ENCODE measurements around the gene DNAJB7. TPM values are rescaled to one million over a fixed set of nuclear protein-coding genes. Genes with fewer than 3 reads are reported as not detected.

DNAJB7 gene
- total RNA-seq, 1 experiment from 2014 or later, result not detected

DNA sequence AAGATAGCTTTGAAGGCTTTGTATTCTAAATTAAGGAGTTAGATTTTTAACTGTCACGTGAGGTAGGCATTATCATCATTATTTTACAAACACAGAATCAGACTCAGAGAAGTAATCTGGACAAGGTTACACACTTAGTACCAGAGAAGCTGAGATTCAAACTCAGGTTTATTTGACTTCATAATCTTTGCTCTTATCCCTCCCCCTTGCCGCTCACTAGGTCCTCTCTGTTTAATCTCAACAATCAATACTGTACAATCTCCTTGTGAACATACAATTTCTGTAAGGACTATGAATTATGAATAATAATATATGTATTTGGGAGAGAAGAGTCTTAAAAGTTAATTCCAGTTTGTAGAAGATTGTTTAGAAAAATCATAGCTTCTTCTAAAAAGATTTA, 5.2 kb upstream of the DNAJB7 start:
- no CpG with 5 or more reads among the region's 2 CpGs for WGBS (ENCODE audit: extremely low coverage, insufficient read length, low lambda C conversion rate)
- Mint-ChIP-seq H3K36me3 (ENCODE audit: insufficient read depth in 1 of 3, low read depth in 3 of 3) (peaks cover 2 to 7% (median 5%) of the 10 kb centered on the region in 3 experiments; a peak in 5 of 7 replicates), H3K27me3 (ENCODE audit: low read depth) (no peaks in the 10 kb centered on the region), H3K4me1 (peaks cover 0 to 11% of the 10 kb centered on the region in 2 experiments; a peak in 2 of 4 replicates), H3K4me3 (no peak overlapping the region), H3K9me3 (no peaks in the 10 kb centered on the region), H3K27ac (no peak overlapping the region)
- Histone ChIP-seq H3K9ac (ENCODE audit: extremely low read depth, insufficient read length, low read length) (no peak overlapping the region), H4K20me1 (ENCODE audit: control insufficient read depth, insufficient read depth, insufficient read length) (no peaks in the 10 kb centered on the region), H4K5ac (ENCODE audit: insufficient read length, low read depth, low read length) (no peak overlapping the region), H2BK5ac (ENCODE audit: insufficient read length, low read length) (no peak overlapping the region), H2BK120ac (ENCODE audit: low read depth, low read length, poor library complexity, severe bottlenecking) (no peak overlapping the region), H2BK15ac (ENCODE audit: low read depth, low read length) (no peak overlapping the region), H2AK5ac (ENCODE audit: insufficient read length, low read length) (no peak overlapping the region), H3K79me1 (ENCODE audit: insufficient read depth, low read depth, low read length, poor library complexity, severe bottlenecking) (no peaks in the 10 kb centered on the region), H3K4me2 (ENCODE audit: insufficient read depth, insufficient read length, low read length) (no peak overlapping the region), H3K4me1 (ENCODE audit: insufficient read depth, low read length) (no peaks in the 10 kb centered on the region), H2BK20ac (ENCODE audit: low read depth, low read length, poor library complexity, severe bottlenecking) (no peak overlapping the region), H3K56ac (ENCODE audit: insufficient read length, low read depth, low read length) (no peak overlapping the region), H3K14ac (ENCODE audit: insufficient read depth, low read length) (no peak overlapping the region), H3K4ac (ENCODE audit: low read depth, low read length) (no peak overlapping the region), H3K79me2 (ENCODE audit: insufficient read depth, low read length) (no peaks in the 10 kb centered on the region), H2BK12ac (ENCODE audit: insufficient read length, low read depth, low read length) (no peak overlapping the region), H4K8ac (replicated peaks; ENCODE audit: insufficient read length, low read depth, low read length) (no peak overlapping the region), H4K91ac (ENCODE audit: insufficient read length, low read depth, low read length) (no peak overlapping the region), H3K27me3 (ENCODE audit: insufficient read depth, low read length) (no peaks in the 10 kb centered on the region), H3K18ac (ENCODE audit: insufficient read length, low read depth, low read length) (no peak overlapping the region), H3K27ac (ENCODE audit: insufficient read length, low read depth, low read length) (no peak overlapping the region), H3K9me3 (ENCODE audit: control insufficient read depth, low read depth, low read length) (no peaks in the 10 kb centered on the region), H2AFZ (ENCODE audit: low read length) (no peak overlapping the region), H3K23ac (ENCODE audit: insufficient read length, low read depth, low read length) (no peak overlapping the region), H3K23me2 (ENCODE audit: insufficient read length, low read depth, low read length, poor library complexity, severe bottlenecking) (no peaks in the 10 kb centered on the region), H3T11ph (ENCODE audit: low read length) (no peak overlapping the region)
- no peak for DNase-seq
- TF ChIP-seq, protein P1, sequence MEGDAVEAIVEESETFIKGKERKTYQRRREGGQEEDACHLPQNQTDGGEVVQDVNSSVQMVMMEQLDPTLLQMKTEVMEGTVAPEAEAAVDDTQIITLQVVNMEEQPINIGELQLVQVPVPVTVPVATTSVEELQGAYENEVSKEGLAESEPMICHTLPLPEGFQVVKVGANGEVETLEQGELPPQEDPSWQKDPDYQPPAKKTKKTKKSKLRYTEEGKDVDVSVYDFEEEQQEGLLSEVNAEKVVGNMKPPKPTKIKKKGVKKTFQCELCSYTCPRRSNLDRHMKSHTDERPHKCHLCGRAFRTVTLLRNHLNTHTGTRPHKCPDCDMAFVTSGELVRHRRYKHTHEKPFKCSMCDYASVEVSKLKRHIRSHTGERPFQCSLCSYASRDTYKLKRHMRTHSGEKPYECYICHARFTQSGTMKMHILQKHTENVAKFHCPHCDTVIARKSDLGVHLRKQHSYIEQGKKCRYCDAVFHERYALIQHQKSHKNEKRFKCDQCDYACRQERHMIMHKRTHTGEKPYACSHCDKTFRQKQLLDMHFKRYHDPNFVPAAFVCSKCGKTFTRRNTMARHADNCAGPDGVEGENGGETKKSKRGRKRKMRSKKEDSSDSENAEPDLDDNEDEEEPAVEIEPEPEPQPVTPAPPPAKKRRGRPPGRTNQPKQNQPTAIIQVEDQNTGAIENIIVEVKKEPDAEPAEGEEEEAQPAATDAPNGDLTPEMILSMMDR (conservative IDR thresholded peaks at IDR 0.05), result no peak
